MM.1S (cell line): ENCODE data around the gene MAGI2.

Experiments used
- EZH2 ChIP-seq: fragments of 300-600 bp; sonication (generic); optimal IDR thresholded peaks from 2 replicates; pipeline ENCODE3; 2017; ENCODE audit warnings: low read depth, mild to moderate bottlenecking, antibody characterized with exemption, low read length, mixed read lengths
- TF ChIP-seq, protein P1 (sequence below): fragments of 300-600 bp; sonication (generic); IDR thresholded peaks from 2 replicates; pipeline ENCODE4 v1.5.1; 2016; ENCODE audit warnings: antibody characterized with exemption, low read length, mixed read lengths

DNA sequence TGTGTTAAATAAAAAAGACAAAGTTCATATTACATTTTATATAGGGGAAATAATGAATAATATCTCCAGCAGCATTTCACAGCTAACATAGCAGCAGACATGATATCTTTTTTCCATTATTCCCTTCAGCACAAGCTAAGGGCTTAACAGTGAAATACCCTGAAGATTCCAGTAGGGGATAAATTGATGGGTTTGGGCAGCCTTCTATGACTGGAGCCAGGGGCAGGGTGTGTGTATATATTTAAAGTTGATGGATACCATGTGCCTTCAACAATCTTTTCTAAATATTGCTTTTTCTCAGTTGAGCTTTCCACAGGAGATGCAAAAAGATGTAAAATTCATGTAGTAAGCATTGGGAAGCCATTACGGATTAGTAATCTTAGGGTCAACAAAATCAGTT lies 151.2 kb downstream of the MAGI2 start:
- TF ChIP-seq, protein P1, sequence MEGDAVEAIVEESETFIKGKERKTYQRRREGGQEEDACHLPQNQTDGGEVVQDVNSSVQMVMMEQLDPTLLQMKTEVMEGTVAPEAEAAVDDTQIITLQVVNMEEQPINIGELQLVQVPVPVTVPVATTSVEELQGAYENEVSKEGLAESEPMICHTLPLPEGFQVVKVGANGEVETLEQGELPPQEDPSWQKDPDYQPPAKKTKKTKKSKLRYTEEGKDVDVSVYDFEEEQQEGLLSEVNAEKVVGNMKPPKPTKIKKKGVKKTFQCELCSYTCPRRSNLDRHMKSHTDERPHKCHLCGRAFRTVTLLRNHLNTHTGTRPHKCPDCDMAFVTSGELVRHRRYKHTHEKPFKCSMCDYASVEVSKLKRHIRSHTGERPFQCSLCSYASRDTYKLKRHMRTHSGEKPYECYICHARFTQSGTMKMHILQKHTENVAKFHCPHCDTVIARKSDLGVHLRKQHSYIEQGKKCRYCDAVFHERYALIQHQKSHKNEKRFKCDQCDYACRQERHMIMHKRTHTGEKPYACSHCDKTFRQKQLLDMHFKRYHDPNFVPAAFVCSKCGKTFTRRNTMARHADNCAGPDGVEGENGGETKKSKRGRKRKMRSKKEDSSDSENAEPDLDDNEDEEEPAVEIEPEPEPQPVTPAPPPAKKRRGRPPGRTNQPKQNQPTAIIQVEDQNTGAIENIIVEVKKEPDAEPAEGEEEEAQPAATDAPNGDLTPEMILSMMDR = no peak
- TF ChIP-seq EZH2 = no peak
